DLD1 (cell line): ENCODE results near the gene TMEM223.
"Not testable (repeated sequence)": the region's sequence is repeated elsewhere in the genome, so short reads cannot be mapped to it uniquely, and the experiment has no call there.

ENCODE experiments used
- in situ Hi-C: cut with HindIII; loops from 2 replicates; pipeline ENCODE4 v1.10.0; 2017; ENCODE audit warnings: low sequenced_read_pairs

The TMEM223 gene

GRCh38 chr11:62801071-62801470 lies 9.3 kb upstream of the TMEM223 start:
- in situ Hi-C loops: no loop called here

DNA sequence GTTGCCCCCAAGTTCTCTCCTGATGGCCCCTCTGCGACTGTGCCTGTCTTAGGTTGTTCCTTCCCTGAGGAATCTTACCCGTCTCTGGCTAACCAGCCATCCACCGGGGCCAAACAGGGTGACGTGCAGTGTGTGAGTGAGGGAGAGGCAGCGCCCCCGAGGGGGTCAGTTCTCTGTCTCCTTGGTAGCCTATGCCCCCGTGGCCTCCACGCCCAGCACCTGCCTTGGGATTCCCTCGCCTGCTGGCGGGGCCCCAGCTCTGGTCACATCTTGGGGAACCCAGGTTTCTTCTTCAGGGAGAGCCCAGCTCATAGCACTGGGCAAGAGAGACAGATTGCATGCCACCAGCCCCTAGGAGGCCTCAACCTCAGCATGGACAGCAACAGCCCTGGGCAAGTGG lies 7.7 kb upstream of the TMEM223 start:
- in situ Hi-C loops: no loop called here

DNA sequence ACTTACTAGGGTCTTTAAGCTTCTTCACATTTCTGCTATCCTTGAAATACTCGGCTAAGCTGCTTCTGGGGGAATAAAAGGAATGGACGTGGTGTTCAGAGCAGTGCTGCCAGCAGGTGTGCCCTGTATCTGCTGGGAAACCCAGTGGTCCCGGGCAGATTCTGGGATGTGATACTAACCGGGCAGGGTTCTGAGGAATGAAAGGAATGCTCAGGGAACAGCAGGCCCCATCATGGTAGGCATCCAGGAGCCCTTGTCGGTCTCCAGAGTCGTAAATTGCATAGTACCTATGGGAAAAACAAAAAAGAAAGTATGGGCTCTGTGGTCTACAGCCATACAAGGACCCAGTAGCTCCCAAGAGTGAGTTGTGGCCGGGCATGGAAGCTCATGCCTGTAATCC lies 4.5 kb upstream of the TMEM223 start:
- in situ Hi-C loops: no loop called here

DNA sequence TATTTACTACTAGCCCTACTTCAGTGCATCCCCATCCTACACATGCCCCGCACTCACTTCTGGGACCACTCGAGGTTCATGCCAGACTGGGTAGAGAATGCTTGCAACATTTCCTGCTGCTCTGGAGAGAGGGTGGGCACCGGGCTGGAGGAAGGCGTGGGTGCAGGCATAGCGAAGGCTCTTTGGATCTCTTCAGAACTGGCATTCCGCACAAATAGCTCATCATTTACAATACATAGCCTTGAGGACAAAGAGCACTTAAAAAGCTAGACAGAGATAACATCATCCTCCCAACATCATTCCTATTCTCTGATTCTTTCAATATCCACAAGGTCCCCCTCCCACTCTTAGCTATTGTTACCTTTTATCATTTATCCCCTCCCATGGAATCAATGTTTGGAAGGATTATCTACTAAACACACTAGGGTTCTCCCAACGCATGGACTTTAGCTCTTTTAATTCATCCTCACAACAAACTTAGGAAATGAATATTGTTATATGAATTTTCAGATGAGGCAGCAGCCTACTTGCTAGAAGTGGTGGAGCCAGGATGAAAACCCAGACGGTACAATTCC lies 2.5 kb upstream of the TMEM223 start:
- in situ Hi-C loops: no loop called here

- in situ Hi-C loops: no loop called here
Observed at GRCh38 chr11:62792202-62792575, 383 bp upstream of the TMEM223 start.

GRCh38 chr11:62789576-62789975 lies 2.2 kb downstream of the TMEM223 start:
- in situ Hi-C loops: no loop called here

- in situ Hi-C loops: no loop called here
Observed at GRCh38 chr11:62788991-62789390, 2.8 kb downstream of the TMEM223 start.

DNA sequence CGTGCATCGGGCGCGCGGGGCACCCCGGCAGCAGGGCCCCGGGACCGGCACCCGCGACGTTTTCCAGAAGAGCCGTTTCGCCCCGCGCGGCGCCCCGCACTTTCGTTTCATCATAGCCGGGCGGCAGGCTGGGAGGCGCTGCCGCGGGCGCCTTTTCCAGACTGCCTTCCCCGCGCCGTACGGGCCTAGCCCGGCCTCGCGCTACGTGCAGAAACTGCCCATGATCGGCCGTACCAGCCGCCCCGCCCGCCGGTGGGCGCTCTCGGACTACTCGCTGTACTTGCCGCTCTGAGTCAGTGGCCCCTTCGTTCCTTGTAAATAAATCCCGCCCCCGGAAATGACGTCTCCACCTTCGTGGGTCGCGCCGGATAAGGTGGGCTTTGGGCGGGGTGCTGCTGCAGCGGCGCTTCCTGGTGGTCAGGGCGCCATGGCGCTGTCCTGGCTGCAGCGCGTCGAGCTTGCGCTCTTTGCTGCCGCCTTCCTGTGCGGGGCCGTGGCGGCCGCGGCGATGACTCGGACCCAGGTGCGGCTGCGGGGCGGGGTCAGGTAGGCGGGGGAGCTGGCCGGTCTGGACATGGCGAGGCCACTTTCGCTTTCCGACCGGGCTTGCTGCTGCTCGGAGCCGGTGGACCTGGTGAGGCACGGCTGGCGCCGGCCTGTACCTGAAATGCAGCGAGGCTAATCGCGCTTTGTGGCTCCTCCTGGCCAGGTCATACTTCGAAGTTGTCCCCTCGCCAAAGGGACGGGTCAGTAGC lies 4.6 kb downstream of the TMEM223 start, which contains the start of gene TMEM179B:
Gene TMEM179B, plus strand, starts transcription at position 398 of the 755 bp plus-strand sequence. Its CDS starts 30 bp downstream, at position 428.
- in situ Hi-C loops: no loop called here

DNA sequence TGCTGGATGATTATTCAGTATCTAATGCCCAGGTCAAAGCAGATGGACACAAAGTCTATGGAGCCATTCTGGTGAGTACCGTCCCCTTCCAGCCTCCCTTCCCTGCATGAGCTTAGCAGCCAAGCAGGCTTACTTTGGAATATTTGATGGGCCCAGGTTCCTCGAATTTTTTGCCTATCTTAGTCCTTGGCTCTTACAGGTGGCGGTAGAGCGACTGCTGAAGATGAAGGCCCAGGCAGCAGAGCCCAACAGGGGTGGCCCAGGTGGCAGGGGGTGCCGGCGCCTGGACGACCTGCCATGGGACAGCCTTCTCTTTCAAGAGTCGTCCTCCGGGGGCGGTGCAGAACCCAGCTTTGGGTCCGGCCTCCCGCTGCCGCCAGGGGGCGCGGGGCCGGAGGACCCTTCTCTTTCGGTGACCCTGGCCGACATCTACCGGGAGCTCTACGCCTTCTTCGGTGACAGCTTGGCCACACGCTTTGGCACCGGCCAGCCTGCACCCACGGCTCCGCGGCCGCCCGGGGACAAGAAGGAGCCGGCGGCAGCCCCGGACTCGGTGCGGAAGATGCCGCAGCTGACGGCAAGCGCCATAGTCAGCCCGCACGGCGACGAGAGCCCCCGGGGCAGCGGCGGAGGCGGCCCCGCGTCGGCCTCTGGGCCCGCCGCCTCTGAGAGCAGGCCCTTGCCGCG lies 5.3 kb downstream of the TMEM223 start:
- in situ Hi-C loops: no loop called here

GRCh38 chr11:62782753-62783152 lies 9.1 kb downstream of the TMEM223 start:
- in situ Hi-C loops: no loop called here

DNA sequence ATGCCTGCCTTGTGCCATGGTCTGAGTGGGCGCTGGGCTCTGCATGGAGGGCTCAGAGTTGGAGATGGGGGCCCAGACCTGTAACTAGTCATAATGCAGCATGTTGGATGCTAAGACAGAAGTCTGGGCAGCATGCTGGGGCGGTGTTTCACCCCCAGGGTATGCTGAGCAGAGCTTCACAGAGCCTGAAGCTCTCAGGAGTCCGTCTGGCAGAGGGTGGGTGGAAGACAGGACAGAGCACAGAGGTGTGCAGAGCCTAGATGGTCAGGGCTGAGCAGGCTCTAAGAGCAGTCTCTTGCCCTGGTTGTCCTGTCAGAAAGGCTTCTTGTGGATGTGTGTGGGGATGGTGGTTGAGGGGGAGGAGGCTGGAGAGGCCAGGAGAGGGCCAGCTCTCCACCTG lies 13.4 kb downstream of the TMEM223 start:
- in situ Hi-C loops: no loop called here

GRCh38 chr11:62777389-62777788 lies 14.4 kb downstream of the TMEM223 start:
- in situ Hi-C loops: no loop called here

DNA sequence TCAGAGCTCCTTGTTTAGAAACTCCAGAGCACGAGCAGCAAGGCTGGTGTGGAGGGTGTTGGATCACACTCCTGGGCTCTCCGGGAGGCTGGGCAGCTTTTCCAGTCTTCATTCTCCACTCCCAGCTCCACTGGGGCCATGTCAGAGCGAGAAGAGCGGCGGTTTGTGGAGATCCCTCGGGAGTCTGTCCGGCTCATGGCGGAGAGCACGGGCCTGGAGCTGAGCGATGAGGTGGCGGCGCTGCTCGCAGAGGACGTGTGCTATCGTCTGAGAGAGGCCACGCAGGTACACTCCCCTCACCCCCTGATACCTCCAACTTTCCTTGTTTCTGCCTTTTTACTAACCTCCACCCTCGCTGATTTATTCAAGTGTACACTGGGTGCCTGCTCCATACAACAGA lies 16.2 kb downstream of the TMEM223 start:
- in situ Hi-C loops: no loop called here

GRCh38 chr11:62774407-62774806 lies 17.4 kb downstream of the TMEM223 start:
- in situ Hi-C loops: no loop called here

- in situ Hi-C loops: no loop called here
Observed at GRCh38 chr11:62771144-62772021, 20.4 kb downstream of the TMEM223 start, which contains the start of gene TAF6L. TSS of gene TAF6L (plus strand) at chr11:62771396. CDS start at chr11:62775784, 4,388 bp downstream.

DNA sequence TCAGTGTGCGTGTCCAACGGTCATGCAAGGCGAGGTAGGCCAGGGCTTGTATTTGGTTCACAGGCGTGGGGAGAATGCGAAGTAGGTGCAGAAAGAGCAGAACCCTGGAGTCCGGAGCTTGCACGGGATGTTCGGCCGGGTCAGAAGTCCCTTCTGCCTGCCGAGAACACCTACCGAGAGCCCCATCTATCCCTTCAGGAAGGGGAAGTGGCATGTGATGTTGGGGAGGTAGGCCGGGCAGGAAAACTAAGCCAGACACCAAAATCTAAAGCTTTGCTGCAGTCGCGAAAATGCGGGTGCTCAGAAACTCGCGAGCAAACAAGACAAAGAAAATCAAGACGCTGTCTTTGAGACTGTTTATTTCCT lies 21.0 kb downstream of the TMEM223 start:
- in situ Hi-C loops: no loop called here

- in situ Hi-C loops: not testable (repeated sequence)
Observed at GRCh38 chr11:62760867-62761227, 31.0 kb downstream of the TMEM223 start.

DNA sequence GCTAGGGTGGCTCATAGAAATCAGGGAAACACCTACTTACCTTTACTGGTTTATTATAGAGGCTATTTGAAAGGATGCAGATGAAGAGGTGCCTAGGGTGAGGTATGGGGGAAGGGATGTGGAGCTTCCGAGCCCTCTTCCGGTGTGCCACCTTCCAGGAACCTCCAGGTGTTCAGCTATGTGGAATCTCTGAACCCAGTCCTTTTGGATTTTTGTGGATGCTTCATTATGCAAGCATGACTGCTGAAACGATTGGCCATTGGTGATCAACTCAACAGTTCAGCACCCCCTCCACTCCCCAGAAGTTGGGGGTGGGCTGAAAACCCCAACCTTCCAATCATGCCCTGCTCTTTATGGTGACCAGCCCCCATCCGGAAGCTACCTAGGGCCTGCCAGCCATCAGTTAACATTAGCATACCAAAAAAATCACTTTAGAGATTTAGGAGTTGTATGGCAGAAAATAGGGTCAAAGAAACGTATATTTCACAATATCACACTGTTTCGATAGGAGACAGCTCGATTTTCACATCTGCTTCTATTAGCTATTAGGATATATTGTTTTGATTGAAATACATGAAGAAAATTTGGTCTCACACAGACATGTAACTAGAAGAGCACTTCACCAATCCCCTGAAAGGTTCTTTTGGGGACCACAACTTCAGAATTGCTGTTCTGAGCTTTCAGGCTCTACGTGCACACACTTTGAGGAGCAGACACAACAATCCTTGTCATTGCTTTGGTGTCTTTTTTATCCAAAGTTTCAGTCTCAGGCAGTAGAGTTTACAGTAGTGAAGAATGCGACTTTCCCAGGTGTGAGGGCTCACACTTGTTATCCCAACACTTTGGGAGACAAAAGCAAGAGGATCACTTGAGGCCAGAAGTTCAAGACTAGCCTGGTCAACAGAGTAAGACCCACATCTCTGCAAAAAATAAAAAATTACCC lies 33.7 kb downstream of the TMEM223 start:
- in situ Hi-C loops: no loop called here

DNA sequence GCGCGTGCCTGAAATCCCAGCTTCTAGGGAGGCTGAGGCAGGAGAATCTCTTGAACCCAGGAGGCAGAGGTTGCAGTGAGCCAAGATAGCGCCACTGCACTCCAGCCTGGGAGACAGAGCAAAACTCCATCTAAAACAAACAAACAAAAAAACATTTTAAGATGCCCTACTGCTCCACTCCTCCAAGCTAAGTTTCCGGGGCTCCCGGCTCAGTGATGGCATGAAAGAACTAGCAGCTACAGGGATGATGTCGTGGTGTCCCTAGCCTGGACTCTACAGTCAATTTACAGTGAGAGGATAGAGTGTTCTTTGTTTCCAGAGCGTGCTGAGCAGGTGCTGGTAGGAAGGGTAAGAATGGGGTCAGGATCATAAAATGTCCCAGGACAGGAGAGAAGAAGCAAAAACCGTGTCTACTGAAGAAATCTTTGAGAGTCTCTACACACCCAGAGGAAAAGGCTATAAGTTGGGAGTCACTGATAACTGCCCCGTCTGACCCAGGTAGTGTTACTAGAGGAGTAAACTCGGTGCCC lies 36.7 kb downstream of the TMEM223 start:
- in situ Hi-C loops: no loop called here
